Panc1 (cell line): ENCODE data around the gene DNAJC12. TPM values are rescaled to one million over a fixed set of nuclear protein-coding genes. Genes with fewer than 3 reads are reported as not detected.
A peak's percentile ranks its signal among the peaks of the same experiment; 100 is the strongest.
"Not testable (repeated sequence)": the region's sequence is repeated elsewhere in the genome, so short reads cannot be mapped to it uniquely, and the experiment has no call there.

ENCODE experiments used
- ATAC-seq: fragments of 200-7000 bp; cut with Tn5 transposase; 2 replicates; pipeline ENCODE4 v1.9.1; 2020; ENCODE audit warnings: mild to moderate bottlenecking, moderate library complexity
- BruUV-seq: library from RNA; stranded (reverse); fragments of 400-500 nt; replicated peaks from 2 replicates; lab custom pipeline; 2021; lab: Mats Ljungman, UMichigan
- CTCF ChIA-PET: fragments of 300-600 bp; sonication (Branson Sonifier 250); formaldehyde crosslinking; loops from one replicate; lab custom pipeline; 2022; ENCODE audit warnings: antibody characterized with exemption; lab: Charles Lee
- POLR2A ChIA-PET: fragments of 300-600 bp; sonication (Branson Sonifier 250); formaldehyde crosslinking; loops from one replicate; lab custom pipeline; 2022; ENCODE audit warnings: antibody characterized with exemption; lab: Charles Lee
- DNase-seq: peaks from one replicate; pipeline ENCODE4 v3.0.0-alpha.2; 2010; ENCODE audit warnings: low read depth, low spot score
- H3K27ac ChIP-seq: 2 replicates; pipeline ENCODE4 v1.5.1; 2011; ENCODE audit warnings: mild to moderate bottlenecking, low read length, inconsistent platforms
- H3K27me3 ChIP-seq: fragments of 200-500 bp; sonication (Bioruptor generic); 2 replicates; pipeline ENCODE4 v1.6.0; 2014; ENCODE audit warnings: low read length, inconsistent platforms; ENCODE audit not compliant: control insufficient read depth, insufficient read depth
- H3K36me3 ChIP-seq: fragments of 200-500 bp; sonication (Bioruptor generic); 2 replicates; pipeline ENCODE4 v1.5.1; 2014; ENCODE audit warnings: inconsistent platforms, mild to moderate bottlenecking, low read length, moderate library complexity; ENCODE audit not compliant: control insufficient read depth, insufficient read depth
- H3K4me1 ChIP-seq: 2 replicates; pipeline ENCODE4 v1.5.1; 2011; ENCODE audit warnings: inconsistent platforms, mild to moderate bottlenecking, low read length, moderate library complexity; ENCODE audit not compliant: control insufficient read depth, insufficient read depth
- H3K4me3 ChIP-seq, 2 experiments: 2 replicates each; pipeline ENCODE4 v1.5.1; 2011 to 2012; ENCODE audit warnings: low read depth in 2 of 2, low read length in 2 of 2, mild to moderate bottlenecking in 2 of 2, inconsistent platforms in 1 of 2, moderate library complexity in 1 of 2
- H3K9me3 ChIP-seq: fragments of 200-500 bp; sonication (Bioruptor generic); 2 replicates; pipeline ENCODE4 v1.5.1; 2014; ENCODE audit warnings: low read depth, mild to moderate bottlenecking, inconsistent platforms, low read length, moderate library complexity; ENCODE audit not compliant: control insufficient read depth, insufficient read depth
- CTCF ChIP-seq: fragments of 450-650 bp; IDR thresholded peaks from 2 replicates; pipeline ENCODE4 v1.5.1; 2017; ENCODE audit warnings: mild to moderate bottlenecking
- POLR2AphosphoS5 ChIP-seq: IDR thresholded peaks from 2 replicates; pipeline ENCODE4 v1.6.1; 2012; ENCODE audit warnings: mild to moderate bottlenecking, low read depth, low read length, moderate library complexity
- SIN3A ChIP-seq: IDR thresholded peaks from 2 replicates; pipeline ENCODE4 v1.6.1; 2012; ENCODE audit warnings: low read depth, mild to moderate bottlenecking, low read length, moderate library complexity, borderline replicate concordance; ENCODE audit not compliant: insufficient read depth
- TCF7L2 ChIP-seq: IDR thresholded peaks from 2 replicates; pipeline ENCODE4 v1.6.1; 2011; ENCODE audit warnings: mild to moderate bottlenecking, low read depth, low read length, inconsistent platforms
- in situ Hi-C: cut with HindIII; loops from 2 replicates; pipeline ENCODE4 v1.10.0; 2016; ENCODE audit warnings: low sequenced_read_pairs, low pct_unique_long_range_greater_than_20kb
- intact Hi-C: fragments of 100-400 bp; cut with micrococcal nuclease; formaldehyde crosslinking; loops from one replicate; pipeline ENCODE4 v1.10.0; 2022; ENCODE audit not compliant: unreplicated experiment
- total RNA-seq: library from RNA; stranded (reverse); gene quantifications from one replicate; pipeline ENCODE4 v1.2.1, GENCODE V29; 2021; ENCODE audit not compliant: unreplicated experiment
- TF ChIP-seq, protein P1 (sequence below), 2 experiments: IDR thresholded peaks; 2 replicates each; pipeline ENCODE4 v1.6.1; 2011 to 2012; ENCODE audit warnings: low read depth in 2 of 2, control low read depth in 1 of 2, low read length in 1 of 2, mild to moderate bottlenecking in 1 of 2, moderate library complexity in 1 of 2; ENCODE audit not compliant: insufficient read depth in 1 of 2

Gene DNAJC12
- total RNA-seq, 1 experiment from 2014 or later = 0.44 TPM

DNA sequence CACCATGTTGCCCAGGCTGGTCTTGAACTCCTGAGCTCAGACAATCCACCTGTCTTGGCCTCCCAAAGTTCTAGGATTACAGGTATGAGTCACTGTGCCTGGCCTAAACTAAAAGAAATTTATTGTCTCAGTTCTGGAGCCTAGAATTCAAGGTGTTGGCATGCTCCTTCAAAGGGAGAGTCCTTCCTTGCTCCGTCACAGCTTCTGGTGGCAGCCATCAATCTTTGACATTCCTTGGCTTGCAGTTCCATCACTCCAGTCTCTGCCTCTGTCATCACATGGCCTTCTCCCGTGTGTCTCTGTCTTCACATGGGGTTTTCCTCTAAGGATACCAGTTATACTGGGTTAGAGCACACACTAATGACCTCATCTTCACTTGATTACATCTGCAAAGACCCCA is 55.5 kb downstream of the DNAJC12 start:
- CTCF ChIA-PET = no interaction called here
- no peak overlapping the region for H3K4me3 ChIP-seq
- no peaks in the 10 kb centered on the region for H3K27me3 ChIP-seq
- no peaks in the 10 kb centered on the region for H3K36me3 ChIP-seq
- no peaks in the 10 kb centered on the region for H3K4me1 ChIP-seq
- BruUV-seq = no TSS peak
- H3K27ac ChIP-seq = no peak overlapping the region
- POLR2A ChIA-PET = interaction anchor here (0.6 kb wide), 1 partner anchor 11 kb away, joined by 9 read pairs; no protein-coding TSS in a partner anchor
- in situ Hi-C loops (no loop called here), intact Hi-C loops (no loop called here)
- TF ChIP-seq SIN3A (no peak), CTCF (no peak), POLR2AphosphoS5 (no peak), TCF7L2 (no peak)
- TF ChIP-seq, protein P1, sequence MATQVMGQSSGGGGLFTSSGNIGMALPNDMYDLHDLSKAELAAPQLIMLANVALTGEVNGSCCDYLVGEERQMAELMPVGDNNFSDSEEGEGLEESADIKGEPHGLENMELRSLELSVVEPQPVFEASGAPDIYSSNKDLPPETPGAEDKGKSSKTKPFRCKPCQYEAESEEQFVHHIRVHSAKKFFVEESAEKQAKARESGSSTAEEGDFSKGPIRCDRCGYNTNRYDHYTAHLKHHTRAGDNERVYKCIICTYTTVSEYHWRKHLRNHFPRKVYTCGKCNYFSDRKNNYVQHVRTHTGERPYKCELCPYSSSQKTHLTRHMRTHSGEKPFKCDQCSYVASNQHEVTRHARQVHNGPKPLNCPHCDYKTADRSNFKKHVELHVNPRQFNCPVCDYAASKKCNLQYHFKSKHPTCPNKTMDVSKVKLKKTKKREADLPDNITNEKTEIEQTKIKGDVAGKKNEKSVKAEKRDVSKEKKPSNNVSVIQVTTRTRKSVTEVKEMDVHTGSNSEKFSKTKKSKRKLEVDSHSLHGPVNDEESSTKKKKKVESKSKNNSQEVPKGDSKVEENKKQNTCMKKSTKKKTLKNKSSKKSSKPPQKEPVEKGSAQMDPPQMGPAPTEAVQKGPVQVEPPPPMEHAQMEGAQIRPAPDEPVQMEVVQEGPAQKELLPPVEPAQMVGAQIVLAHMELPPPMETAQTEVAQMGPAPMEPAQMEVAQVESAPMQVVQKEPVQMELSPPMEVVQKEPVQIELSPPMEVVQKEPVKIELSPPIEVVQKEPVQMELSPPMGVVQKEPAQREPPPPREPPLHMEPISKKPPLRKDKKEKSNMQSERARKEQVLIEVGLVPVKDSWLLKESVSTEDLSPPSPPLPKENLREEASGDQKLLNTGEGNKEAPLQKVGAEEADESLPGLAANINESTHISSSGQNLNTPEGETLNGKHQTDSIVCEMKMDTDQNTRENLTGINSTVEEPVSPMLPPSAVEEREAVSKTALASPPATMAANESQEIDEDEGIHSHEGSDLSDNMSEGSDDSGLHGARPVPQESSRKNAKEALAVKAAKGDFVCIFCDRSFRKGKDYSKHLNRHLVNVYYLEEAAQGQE (IDR thresholded peaks at IDR 0.05; ENCODE audit: insufficient read depth in 1 of 2, low read depth in 2 of 2, low read length in 1 of 2) = no peak
- ATAC-seq (no peak), DNase-seq (no peak)
- H3K9me3 ChIP-seq = no peaks in the 10 kb centered on the region

DNA sequence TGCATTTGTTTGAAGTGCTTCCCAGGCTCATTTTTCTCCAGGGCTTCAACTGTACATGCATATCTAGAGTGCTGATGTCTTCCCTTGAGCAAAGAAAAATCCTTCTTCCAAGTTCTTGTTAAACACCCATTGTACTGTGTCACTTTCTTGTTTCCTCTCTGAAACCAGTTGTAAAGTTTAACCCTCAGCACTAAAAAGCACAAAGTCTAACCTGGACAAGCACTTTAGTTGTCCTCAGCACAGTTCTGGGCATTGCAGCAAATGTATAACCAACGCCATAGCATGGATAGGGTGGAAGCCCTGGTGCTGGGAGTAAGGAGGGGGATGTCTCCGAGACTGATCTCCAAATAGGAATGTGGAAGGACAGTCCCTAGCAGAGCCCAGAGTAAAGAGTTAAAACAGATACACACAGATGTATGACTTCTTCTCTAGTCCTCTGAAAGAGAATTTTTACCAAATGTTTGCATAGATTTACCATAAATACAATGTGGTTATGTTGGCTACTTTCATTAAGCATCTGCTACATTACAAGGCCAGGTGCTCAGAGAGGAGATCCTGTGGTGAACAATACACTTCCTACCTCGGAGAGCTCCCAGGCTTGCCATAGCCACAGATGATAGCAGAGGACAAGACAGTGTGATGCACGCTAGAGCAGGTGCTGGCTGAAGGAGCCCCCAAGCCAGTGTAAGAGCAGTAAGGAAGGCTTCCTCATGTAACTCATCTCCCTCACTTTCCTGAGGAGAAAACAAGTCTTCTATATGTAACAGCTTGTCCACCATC is 57.0 kb downstream of the DNAJC12 start:
- H3K4me3 ChIP-seq = no peak overlapping the region
- CTCF ChIA-PET = interaction anchor here (0.6 to 2.5 kb wide), 2 partner anchors 58 to 84 kb away, joined by 15 to 34 read pairs; partner anchors contain the start of gene CTNNA3
- intact Hi-C loops (loop anchor here (1.0 to 2.0 kb wide), 2 partner anchors 84 to 115 kb away; partner anchors contain the start of gene CTNNA3), in situ Hi-C loops (no loop called here)
- H3K4me1 ChIP-seq = no peaks in the 10 kb centered on the region
- DNase-seq (no peak), ATAC-seq (no peak; the same call in 1 of the 2 replicates)
- H3K36me3 ChIP-seq = no peaks in the 10 kb centered on the region
- POLR2A ChIA-PET = interaction anchor here (0.5 kb wide), 1 partner anchor 179 kb away, joined by 3 read pairs; no protein-coding TSS in a partner anchor
- no peaks in the 10 kb centered on the region for H3K9me3 ChIP-seq
- no peak overlapping the region for H3K27ac ChIP-seq
- no TSS peak for BruUV-seq
- no peak for TF ChIP-seq POLR2AphosphoS5
- TF ChIP-seq, protein P1 (IDR thresholded peaks at IDR 0.05; ENCODE audit: insufficient read depth in 1 of 2, low read depth in 2 of 2, low read length in 1 of 2) = peak; percentile 64 to 66; a peak in 3 of 4 replicates
- H3K27me3 ChIP-seq = no peaks in the 10 kb centered on the region

- intact Hi-C loops = loop anchor here (1.0 to 2.0 kb wide), 2 partner anchors 83 to 114 kb away; partner anchors contain the start of gene CTNNA3
- H3K9me3 ChIP-seq, H3K36me3 ChIP-seq, H3K27me3 ChIP-seq, H3K27ac ChIP-seq, DNase-seq, H3K4me1 ChIP-seq, H3K4me3 ChIP-seq, ATAC-seq, in situ Hi-C loops, POLR2A ChIA-PET, BruUV-seq: not testable (repeated sequence)
- CTCF ChIA-PET = interaction anchor here (0.6 to 2.5 kb wide), 4 partner anchors 8 to 114 kb away, joined by 4 to 34 read pairs (median 10); partner anchors contain the start of gene CTNNA3
These were observed 57.8 kb downstream of the DNAJC12 start for GRCh38 chr10:67780204-67780621.
